Measurements from ENCODE around the gene SMG6.

GRCh38 chr17:2057175-2057759 lies 246.3 kb downstream of the SMG6 start:
- no peak for TF ChIP-seq POLR2A (IDR thresholded peaks at IDR 0.05)
- no peak for TF ChIP-seq CTCF (IDR thresholded peaks at IDR 0.05)

All from uterus (tissue), 2 donors.